Left lung (tissue), 10 donors: Measurements from ENCODE around the gene IGSF3. TPM values are rescaled to one million over a fixed set of nuclear protein-coding genes. Genes with fewer than 3 reads are reported as not detected.
"Not testable (repeated sequence)": the region's sequence is repeated elsewhere in the genome, so short reads cannot be mapped to it uniquely, and the experiment has no call there.

Source experiments
- ATAC-seq: fragments of 200-7000 bp; cut with Tn5 transposase; one replicate; pipeline ENCODE4 v1.9.1; 2020; ENCODE audit warnings: moderate library complexity
- DNase-seq, 4 donors: peaks; one replicate each; pipeline ENCODE4 v3.0.0-alpha.2; 2013 to 2020
- H3K27ac ChIP-seq, 2 donors: fragments of 200-600 bp; sonication (generic) in 1 of 2; one replicate each; pipeline versions ENCODE4 v1.5.0 to v1.8.0; 2020 to 2021
- H3K27me3 ChIP-seq, 2 donors: fragments of 200-600 bp; sonication (generic) in 1 of 2; one replicate each; pipeline versions ENCODE4 v1.5.0 to v1.8.0; 2020 to 2021
- H3K36me3 ChIP-seq, 2 donors: fragments of 200-600 bp; sonication (generic) in 1 of 2; one replicate each; pipeline versions ENCODE4 v1.5.0 to v1.8.0; 2020 to 2021
- H3K4me1 ChIP-seq, 2 donors: fragments of 200-600 bp; one replicate each; pipeline ENCODE4 v1.8.0; 2021
- H3K4me3 ChIP-seq, 2 donors: fragments of 200-600 bp; sonication (generic) in 1 of 2; one replicate each; pipeline versions ENCODE4 v1.5.0 to v1.8.0; 2020 to 2021; ENCODE audit warnings: mild to moderate bottlenecking in 1 of 2
- H3K9me3 ChIP-seq, 2 donors: fragments of 200-600 bp; sonication (generic) in 1 of 2; one replicate each; pipeline versions ENCODE4 v1.5.0 to v1.8.0; 2020 to 2021
- intact Hi-C, 2 donors: fragments of 100-400 bp; cut with DNase I; formaldehyde crosslinking; loops; one replicate each; pipeline versions ENCODE4 v1.11.2 to v1.14.2; 2022
- polyA plus RNA-seq, 6 donors: library from polyadenylated mRNA; unstranded; fragments of 120-200 nt; gene quantifications; one replicate each; pipeline ENCODE4 v1.2.1, GENCODE V29; 2013; ENCODE audit not compliant: insufficient read length in 6 of 6
- total RNA-seq, 2 donors: library from RNA; stranded (reverse); fragmentation: NEBNext Ultra II Directional; extraction: Animal tissue kit (Norgen Biotek cat#: 25700); gene quantifications; one replicate each; pipeline ENCODE4 v1.2.1, GENCODE V29; 2021
- donor health status: DM: no; HTN: yes; CAD: no.
- donor health status: DM: no; HTN: no; CAD: no.

The IGSF3 gene
- total and polyA plus RNA-seq, 8 donors, result 12.6 to 52.4 (median 48.5) TPM

GRCh38 chr1:116647186-116647585 lies 20.3 kb downstream of the IGSF3 start:
- intact Hi-C loops, H3K9me3 ChIP-seq, H3K27me3 ChIP-seq, H3K4me1 ChIP-seq, H3K4me3 ChIP-seq, H3K36me3 ChIP-seq, ATAC-seq, H3K27ac ChIP-seq, DNase-seq: not testable (repeated sequence)

GRCh38 chr1:116646673-116647170 lies 20.8 kb downstream of the IGSF3 start:
- ATAC-seq, H3K36me3 ChIP-seq, H3K9me3 ChIP-seq, intact Hi-C loops, H3K27ac ChIP-seq, H3K4me3 ChIP-seq, H3K27me3 ChIP-seq, H3K4me1 ChIP-seq: not testable (repeated sequence)
- DNase-seq, result peak in 2 of 4 donors; percentile 50 to 62

- H3K4me3 ChIP-seq, DNase-seq, H3K9me3 ChIP-seq, H3K27me3 ChIP-seq, intact Hi-C loops, H3K27ac ChIP-seq, H3K4me1 ChIP-seq, H3K36me3 ChIP-seq, ATAC-seq: not testable (repeated sequence)
These were observed 21.5 kb downstream of the IGSF3 start for GRCh38 chr1:116645802-116646672.

GRCh38 chr1:116644993-116645392 lies 22.5 kb downstream of the IGSF3 start:
- ATAC-seq, intact Hi-C loops, H3K4me1 ChIP-seq, DNase-seq, H3K27me3 ChIP-seq, H3K27ac ChIP-seq, H3K36me3 ChIP-seq, H3K4me3 ChIP-seq, H3K9me3 ChIP-seq: not testable (repeated sequence)

GRCh38 chr1:116644096-116644495 lies 23.4 kb downstream of the IGSF3 start:
- DNase-seq, intact Hi-C loops, H3K27ac ChIP-seq, ATAC-seq, H3K36me3 ChIP-seq, H3K4me1 ChIP-seq, H3K27me3 ChIP-seq, H3K4me3 ChIP-seq, H3K9me3 ChIP-seq: not testable (repeated sequence)

GRCh38 chr1:116643281-116643751 lies 24.2 kb downstream of the IGSF3 start:
- H3K4me3 ChIP-seq, H3K27me3 ChIP-seq, ATAC-seq, intact Hi-C loops, DNase-seq, H3K27ac ChIP-seq, H3K36me3 ChIP-seq, H3K4me1 ChIP-seq, H3K9me3 ChIP-seq: not testable (repeated sequence)

GRCh38 chr1:116642311-116643280 lies 24.9 kb downstream of the IGSF3 start:
- ATAC-seq, H3K4me1 ChIP-seq, intact Hi-C loops, H3K9me3 ChIP-seq, H3K36me3 ChIP-seq, H3K4me3 ChIP-seq, H3K27me3 ChIP-seq, H3K27ac ChIP-seq: not testable (repeated sequence)
- DNase-seq, result peak in 1 of 4 donors; percentile 28

GRCh38 chr1:116637583-116637982 lies 29.9 kb downstream of the IGSF3 start:
- H3K4me3 ChIP-seq, ATAC-seq, intact Hi-C loops: not testable (repeated sequence)

GRCh38 chr1:116636584-116636983 lies 30.9 kb downstream of the IGSF3 start:
- DNase-seq, H3K9me3 ChIP-seq, H3K27me3 ChIP-seq, H3K36me3 ChIP-seq, ATAC-seq, intact Hi-C loops, H3K4me1 ChIP-seq, H3K4me3 ChIP-seq, H3K27ac ChIP-seq: not testable (repeated sequence)

More at GRCh38 chr1:116637583-116637982, 29.9 kb downstream of the IGSF3 start:
- H3K27me3 ChIP-seq, H3K27ac ChIP-seq, H3K36me3 ChIP-seq, H3K9me3 ChIP-seq, H3K4me1 ChIP-seq, DNase-seq: not testable (repeated sequence)

GRCh38 chr1:116634386-116634785 lies 33.1 kb downstream of the IGSF3 start:
- H3K36me3 ChIP-seq, DNase-seq, ATAC-seq, H3K9me3 ChIP-seq, H3K4me3 ChIP-seq, H3K27ac ChIP-seq, H3K4me1 ChIP-seq, H3K27me3 ChIP-seq, intact Hi-C loops: not testable (repeated sequence)

- ATAC-seq, H3K27ac ChIP-seq, H3K36me3 ChIP-seq, H3K9me3 ChIP-seq, H3K4me3 ChIP-seq, H3K27me3 ChIP-seq, intact Hi-C loops, H3K4me1 ChIP-seq: not testable (repeated sequence)
- peak in 1 of 4 donors; percentile 43 for DNase-seq
These were observed 35.3 kb downstream of the IGSF3 start for GRCh38 chr1:116631996-116632925.

GRCh38 chr1:116631554-116631953 lies 36.0 kb downstream of the IGSF3 start:
- ATAC-seq, DNase-seq, H3K4me3 ChIP-seq, H3K36me3 ChIP-seq, H3K9me3 ChIP-seq, H3K4me1 ChIP-seq, intact Hi-C loops, H3K27me3 ChIP-seq, H3K27ac ChIP-seq: not testable (repeated sequence)
